CD1c-positive myeloid dendritic cell (primary cell): ENCODE measurements around the gene NOG.

Source experiments
- DNase-seq: peaks from one replicate; pipeline ENCODE4 v3.0.0-alpha.2; 2016; ENCODE audit errors: extremely low spot score

NOG gene

GRCh38 chr17:56593646-56594319, at the start of gene NOG:
TSS of gene NOG (plus strand) at chr17:56593699. CDS start at chr17:56594224, 525 bp downstream.
- peak; percentile 69 for DNase-seq

- DNase-seq = no peak
Observed at GRCh38 chr17:56545106-56545505, 48.4 kb upstream of the NOG start.

- DNase-seq = no peak
Observed at GRCh38 chr17:56545930-56546329, 47.6 kb upstream of the NOG start.

- DNase-seq = no peak
Observed at GRCh38 chr17:56548661-56549060, 44.8 kb upstream of the NOG start.

- no peak for DNase-seq
Observed at GRCh38 chr17:56549501-56549900, 44.0 kb upstream of the NOG start.

GRCh38 chr17:56557682-56558081, 35.8 kb upstream of the NOG start:
- no peak for DNase-seq

DNA sequence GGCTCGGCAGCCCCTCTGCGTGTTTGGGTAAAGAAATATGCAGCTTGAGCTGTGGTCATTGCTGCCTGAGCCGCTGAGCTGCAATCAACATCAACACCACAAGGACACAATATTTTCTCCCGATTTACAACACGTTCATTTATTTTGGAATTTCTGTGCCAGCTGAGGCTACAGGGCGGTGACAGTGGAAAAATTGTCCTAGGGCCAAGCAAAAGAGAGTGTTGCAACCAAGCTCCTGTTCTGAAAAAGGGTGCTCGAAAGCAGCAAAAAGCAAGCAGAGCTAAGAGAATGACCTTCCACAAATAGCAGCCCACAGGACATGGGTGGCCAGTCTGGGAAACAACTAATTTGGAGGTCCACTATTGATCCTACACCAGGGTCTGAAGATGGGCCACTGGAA, 35.4 kb upstream of the NOG start:
- DNase-seq = no peak

GRCh38 chr17:56570199-56570598, 23.3 kb upstream of the NOG start:
- DNase-seq = no peak

GRCh38 chr17:56571456-56571855, 22.0 kb upstream of the NOG start:
- DNase-seq = no peak

GRCh38 chr17:56577190-56577842, 16.2 kb upstream of the NOG start:
- DNase-seq = no peak

DNA sequence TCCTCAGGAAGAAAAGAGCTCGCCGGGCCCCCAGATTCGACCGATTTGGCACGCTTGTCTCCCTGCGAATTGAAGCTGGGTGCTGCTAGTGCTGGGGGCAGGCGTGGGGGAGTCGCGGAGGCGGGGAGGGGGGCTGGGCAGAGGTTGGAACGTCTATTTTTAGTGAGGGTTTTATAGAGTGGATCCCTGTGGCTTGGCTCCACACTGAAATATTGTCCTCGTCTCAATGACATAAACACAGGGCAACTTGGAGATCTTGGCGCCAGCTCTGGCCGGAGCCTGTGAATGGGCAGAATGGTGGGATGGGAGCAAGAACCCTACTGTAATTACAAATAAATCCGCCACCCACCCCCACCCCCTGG, 15.7 kb upstream of the NOG start:
- DNase-seq = no peak

- no peak for DNase-seq
Observed at GRCh38 chr17:56581635-56582627, 11.6 kb upstream of the NOG start.

DNA sequence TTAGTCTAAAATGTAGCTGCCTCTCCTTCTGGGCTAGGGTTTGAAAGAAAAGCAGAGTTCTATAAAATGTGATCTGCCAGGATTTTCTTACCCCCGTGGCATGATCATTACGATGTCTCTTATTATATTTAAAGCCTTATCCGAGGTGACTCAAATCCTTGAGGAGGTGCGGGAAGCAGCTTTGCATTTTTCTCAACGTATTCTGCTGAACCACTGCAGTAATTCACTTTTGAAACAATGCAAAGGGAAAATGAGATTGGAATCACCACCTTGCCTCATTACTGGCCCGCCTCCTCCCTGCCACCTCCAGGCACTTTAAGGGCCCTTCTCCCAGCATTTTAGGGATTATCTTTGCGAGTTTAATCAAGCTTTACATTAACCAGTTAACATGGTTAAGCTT, 9.7 kb upstream of the NOG start:
- no peak for DNase-seq

DNA sequence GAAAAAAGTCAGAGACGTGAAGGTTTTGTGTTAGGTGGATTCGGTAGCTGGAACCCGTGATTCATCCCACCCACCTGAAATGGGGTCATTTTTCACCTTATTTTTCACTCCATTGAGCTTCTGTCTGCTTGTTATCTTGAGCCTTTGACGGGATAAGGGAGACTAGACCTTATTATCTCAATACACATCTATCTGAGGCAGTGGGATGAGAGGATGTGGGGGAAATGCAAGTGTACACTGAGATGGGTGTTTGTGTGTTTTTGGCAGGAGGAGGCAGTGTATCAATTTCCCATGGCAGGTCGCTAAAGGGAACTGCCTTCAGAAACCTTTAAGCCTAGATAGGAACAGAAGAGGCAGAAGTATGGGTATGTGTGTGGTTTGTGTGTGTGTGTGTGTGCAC, 6.2 kb upstream of the NOG start:
- no peak for DNase-seq

- DNase-seq = peak; percentile 81
Observed at GRCh38 chr17:56592487-56593085, 913 bp upstream of the NOG start.

- DNase-seq = no peak
Observed at GRCh38 chr17:56593086-56593645, 333 bp upstream of the NOG start.

DNA sequence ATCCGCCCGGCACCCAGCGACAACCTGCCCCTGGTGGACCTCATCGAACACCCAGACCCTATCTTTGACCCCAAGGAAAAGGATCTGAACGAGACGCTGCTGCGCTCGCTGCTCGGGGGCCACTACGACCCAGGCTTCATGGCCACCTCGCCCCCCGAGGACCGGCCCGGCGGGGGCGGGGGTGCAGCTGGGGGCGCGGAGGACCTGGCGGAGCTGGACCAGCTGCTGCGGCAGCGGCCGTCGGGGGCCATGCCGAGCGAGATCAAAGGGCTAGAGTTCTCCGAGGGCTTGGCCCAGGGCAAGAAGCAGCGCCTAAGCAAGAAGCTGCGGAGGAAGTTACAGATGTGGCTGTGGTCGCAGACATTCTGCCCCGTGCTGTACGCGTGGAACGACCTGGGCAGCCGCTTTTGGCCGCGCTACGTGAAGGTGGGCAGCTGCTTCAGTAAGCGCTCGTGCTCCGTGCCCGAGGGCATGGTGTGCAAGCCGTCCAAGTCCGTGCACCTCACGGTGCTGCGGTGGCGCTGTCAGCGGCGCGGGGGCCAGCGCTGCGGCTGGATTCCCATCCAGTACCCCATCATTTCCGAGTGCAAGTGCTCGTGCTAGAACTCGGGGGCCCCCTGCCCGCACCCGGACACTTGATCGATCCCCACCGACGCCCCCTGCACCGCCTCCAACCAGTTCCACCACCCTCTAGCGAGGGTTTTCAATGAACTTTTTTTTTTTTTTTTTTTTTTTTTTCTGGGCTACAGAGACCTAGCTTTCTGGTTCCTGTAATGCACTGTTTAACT, 1.0 kb downstream of the NOG start:
- peak; percentile 17 for DNase-seq

- no peak for DNase-seq
Observed at GRCh38 chr17:56595108-56595418, 1.6 kb downstream of the NOG start.

GRCh38 chr17:56595831-56596690, 2.6 kb downstream of the NOG start:
- DNase-seq = no peak
